Fibroblast of lung (primary cell): ENCODE results near the gene CDHR2.

ENCODE experiments used
- EZH2 ChIP-seq: IDR thresholded peaks from 2 replicates; pipeline ENCODE4 v1.5.1; 2012; ENCODE audit warnings: low read length, control low read depth, mild to moderate bottlenecking; ENCODE audit errors: missing control alignments
- TF ChIP-seq, protein P1 (sequence below), 2 donors: IDR thresholded peaks in 1 of 2; conservative IDR thresholded peaks in 1 of 2; 1 replicate in 1 of 2; 2 replicates in 1 of 2; pipeline ENCODE4 v1.5.1; 2011 to 2012; ENCODE audit warnings: low read length in 2 of 2, control low read depth in 1 of 2, inconsistent platforms in 1 of 2, low read depth in 1 of 2, mild to moderate bottlenecking in 1 of 2

DNA sequence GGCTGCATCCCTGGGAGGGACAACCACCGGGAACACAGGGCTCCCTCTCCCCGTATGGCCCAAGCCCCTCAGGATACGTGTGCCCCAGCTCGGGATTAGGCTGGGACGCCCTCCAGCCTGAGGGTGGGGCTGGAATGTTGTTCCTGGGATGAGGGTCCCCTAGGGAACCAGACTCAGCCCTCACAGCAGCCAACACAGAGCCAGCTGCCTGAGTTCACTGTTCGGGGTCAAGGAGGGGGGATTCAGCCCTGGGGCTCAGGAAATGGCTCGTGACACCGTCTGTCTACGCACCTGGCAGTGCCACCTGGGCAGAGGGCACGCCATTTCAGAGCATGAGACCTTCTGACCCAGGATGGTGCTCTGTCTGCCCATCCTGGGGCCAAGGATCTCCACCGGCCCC, 20.8 kb upstream of the CDHR2 start:
- TF ChIP-seq, protein P1, sequence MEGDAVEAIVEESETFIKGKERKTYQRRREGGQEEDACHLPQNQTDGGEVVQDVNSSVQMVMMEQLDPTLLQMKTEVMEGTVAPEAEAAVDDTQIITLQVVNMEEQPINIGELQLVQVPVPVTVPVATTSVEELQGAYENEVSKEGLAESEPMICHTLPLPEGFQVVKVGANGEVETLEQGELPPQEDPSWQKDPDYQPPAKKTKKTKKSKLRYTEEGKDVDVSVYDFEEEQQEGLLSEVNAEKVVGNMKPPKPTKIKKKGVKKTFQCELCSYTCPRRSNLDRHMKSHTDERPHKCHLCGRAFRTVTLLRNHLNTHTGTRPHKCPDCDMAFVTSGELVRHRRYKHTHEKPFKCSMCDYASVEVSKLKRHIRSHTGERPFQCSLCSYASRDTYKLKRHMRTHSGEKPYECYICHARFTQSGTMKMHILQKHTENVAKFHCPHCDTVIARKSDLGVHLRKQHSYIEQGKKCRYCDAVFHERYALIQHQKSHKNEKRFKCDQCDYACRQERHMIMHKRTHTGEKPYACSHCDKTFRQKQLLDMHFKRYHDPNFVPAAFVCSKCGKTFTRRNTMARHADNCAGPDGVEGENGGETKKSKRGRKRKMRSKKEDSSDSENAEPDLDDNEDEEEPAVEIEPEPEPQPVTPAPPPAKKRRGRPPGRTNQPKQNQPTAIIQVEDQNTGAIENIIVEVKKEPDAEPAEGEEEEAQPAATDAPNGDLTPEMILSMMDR (conservative IDR thresholded peaks at IDR 0.05 in 1 of 2, IDR thresholded peaks at IDR 0.05 in 1 of 2; ENCODE audit: low read depth in 1 of 2, low read length in 2 of 2), result no peak
- TF ChIP-seq EZH2, result no peak
